GM23338 (cell line): Measurements from ENCODE around the gene TTC27. TPM values are rescaled to one million over a fixed set of nuclear protein-coding genes. Genes with fewer than 3 reads are reported as not detected.
"Not testable (repeated sequence)": the region's sequence is repeated elsewhere in the genome, so short reads cannot be mapped to it uniquely, and the experiment has no call there.

Experiments used
- ATAC-seq: fragments of 200-7000 bp; cut with Tn5 transposase; 3 replicates; pipeline ENCODE4 v1.9.1; 2020
- DNase-seq: peaks from one replicate; pipeline ENCODE4 v3.0.0-alpha.2; 2015; ENCODE audit warnings: low spot score
- H2AFZ ChIP-seq: fragments of 200-600 bp; sonication (generic); 2 replicates; pipeline ENCODE4 v1.8.0; 2016; ENCODE audit warnings: antibody characterized with exemption, mild to moderate bottlenecking, moderate library complexity
- H3F3A ChIP-seq: fragments of 200-600 bp; sonication (generic); replicated peaks from 2 replicates; pipeline ENCODE4 v1.8.0; 2017; ENCODE audit warnings: antibody characterized with exemption, mixed run types, low read depth
- H3K27ac ChIP-seq: fragments of 200-600 bp; sonication (generic); 2 replicates; pipeline ENCODE4 v1.6.1; 2016; ENCODE audit warnings: low read depth
- H3K27me3 ChIP-seq: fragments of 200-600 bp; sonication (generic); 2 replicates; pipeline ENCODE4 v1.8.0; 2016; ENCODE audit warnings: mild to moderate bottlenecking, mixed run types, moderate library complexity; ENCODE audit not compliant: insufficient read depth
- H3K36me3 ChIP-seq: fragments of 200-600 bp; sonication (generic); 2 replicates; pipeline ENCODE4 v1.8.0; 2016; ENCODE audit warnings: mild to moderate bottlenecking; ENCODE audit not compliant: insufficient read depth
- H3K4me1 ChIP-seq: fragments of 200-600 bp; sonication (generic); 2 replicates; pipeline ENCODE4 v1.8.0; 2016; ENCODE audit warnings: mild to moderate bottlenecking, moderate library complexity; ENCODE audit not compliant: insufficient read depth
- H3K4me2 ChIP-seq: fragments of 200-600 bp; sonication (generic); 2 replicates; pipeline ENCODE4 v1.7.1; 2017; ENCODE audit warnings: mixed run types
- H3K4me3 ChIP-seq: fragments of 200-600 bp; sonication (generic); 2 replicates; pipeline ENCODE4 v1.6.1; 2016; ENCODE audit warnings: mixed run types
- H3K79me2 ChIP-seq: fragments of 200-600 bp; sonication (generic); replicated peaks from 2 replicates; pipeline ENCODE4 v1.8.0; 2017; ENCODE audit warnings: mild to moderate bottlenecking; ENCODE audit not compliant: insufficient read depth
- H3K9me2 ChIP-seq: fragments of 200-600 bp; sonication (generic); 2 replicates; pipeline ENCODE4 v1.8.0; 2017; ENCODE audit not compliant: insufficient read depth
- H4K20me1 ChIP-seq: fragments of 200-600 bp; sonication (generic); replicated peaks from 2 replicates; pipeline ENCODE4 v1.8.0; 2017; ENCODE audit warnings: mild to moderate bottlenecking; ENCODE audit not compliant: insufficient read depth
- H3K27ac Mint-ChIP-seq: 2 replicates; pipeline ENCODE4 v1.8.0; 2020; ENCODE audit warnings: inconsistent platforms, mild to moderate bottlenecking, moderate library complexity, mixed read lengths
- H3K27me3 Mint-ChIP-seq: 3 replicates; pipeline ENCODE4 v1.8.0; 2022; ENCODE audit warnings: low read depth, mild to moderate bottlenecking, moderate library complexity, mixed read lengths, inconsistent platforms; ENCODE audit not compliant: insufficient read depth, poor library complexity
- H3K36me3 Mint-ChIP-seq: 3 replicates; pipeline ENCODE4 v1.8.0; 2021; ENCODE audit warnings: low read depth, mild to moderate bottlenecking, inconsistent platforms, moderate library complexity, mixed read lengths
- H3K4me1 Mint-ChIP-seq: 3 replicates; pipeline ENCODE4 v1.8.0; 2020; ENCODE audit warnings: mild to moderate bottlenecking, inconsistent platforms, mixed read lengths
- H3K4me3 Mint-ChIP-seq: 3 replicates; pipeline ENCODE4 v1.8.0; 2021; ENCODE audit warnings: moderate library complexity, mild to moderate bottlenecking, inconsistent platforms, mixed read lengths
- H3K9me3 Mint-ChIP-seq: 3 replicates; pipeline ENCODE4 v1.8.0; 2020; ENCODE audit warnings: moderate library complexity, mild to moderate bottlenecking, inconsistent platforms, mixed read lengths
- EZH2phosphoT487 ChIP-seq: fragments of 200-600 bp; sonication (generic); IDR thresholded peaks from one replicate; pipeline ENCODE4 v1.8.1; 2018; ENCODE audit warnings: antibody characterized with exemption; ENCODE audit not compliant: unreplicated experiment
- JUNB ChIP-seq: IDR thresholded peaks from one replicate; pipeline ENCODE4 v1.6.1; 2016; ENCODE audit warnings: antibody characterized with exemption; ENCODE audit not compliant: unreplicated experiment
- NANOG ChIP-seq: IDR thresholded peaks from 2 replicates; pipeline ENCODE4 v1.6.1; 2016; ENCODE audit warnings: antibody characterized with exemption, borderline replicate concordance
- STAT1 ChIP-seq: IDR thresholded peaks from one replicate; pipeline ENCODE4 v1.6.1; 2016; ENCODE audit warnings: antibody characterized with exemption; ENCODE audit not compliant: unreplicated experiment
- ZNF462 ChIP-seq: fragments of 250-450 bp; sonication (Bioruptor Pico); IDR thresholded peaks from 2 replicates; pipeline ENCODE4 v1.5.0; 2020; ENCODE audit warnings: mild to moderate bottlenecking, moderate library complexity
- polyA plus RNA-seq: library from polyadenylated mRNA; unstranded; fragments of >200 nt; fragmentation: Nextera tagmentation; extraction: Ambion mirVana; gene quantifications from 2 replicates; pipeline ENCODE4 v1.2.1, GENCODE V29; 2016
- total RNA-seq: library from RNA; depleted of rRNA; stranded (reverse); fragments of >200 nt; shearing (Covaris generic); gene quantifications from 2 replicates; pipeline ENCODE4 v1.2.3, GENCODE V29; 2014
- TF ChIP-seq, protein P1 (sequence below): IDR thresholded peaks from one replicate; pipeline ENCODE4 v1.6.1; 2018; ENCODE audit warnings: antibody characterized with exemption; ENCODE audit not compliant: unreplicated experiment

TTC27 gene
- total and polyA plus RNA-seq, 2 experiments from 2014 or later: 11.8 to 41.3 TPM

DNA sequence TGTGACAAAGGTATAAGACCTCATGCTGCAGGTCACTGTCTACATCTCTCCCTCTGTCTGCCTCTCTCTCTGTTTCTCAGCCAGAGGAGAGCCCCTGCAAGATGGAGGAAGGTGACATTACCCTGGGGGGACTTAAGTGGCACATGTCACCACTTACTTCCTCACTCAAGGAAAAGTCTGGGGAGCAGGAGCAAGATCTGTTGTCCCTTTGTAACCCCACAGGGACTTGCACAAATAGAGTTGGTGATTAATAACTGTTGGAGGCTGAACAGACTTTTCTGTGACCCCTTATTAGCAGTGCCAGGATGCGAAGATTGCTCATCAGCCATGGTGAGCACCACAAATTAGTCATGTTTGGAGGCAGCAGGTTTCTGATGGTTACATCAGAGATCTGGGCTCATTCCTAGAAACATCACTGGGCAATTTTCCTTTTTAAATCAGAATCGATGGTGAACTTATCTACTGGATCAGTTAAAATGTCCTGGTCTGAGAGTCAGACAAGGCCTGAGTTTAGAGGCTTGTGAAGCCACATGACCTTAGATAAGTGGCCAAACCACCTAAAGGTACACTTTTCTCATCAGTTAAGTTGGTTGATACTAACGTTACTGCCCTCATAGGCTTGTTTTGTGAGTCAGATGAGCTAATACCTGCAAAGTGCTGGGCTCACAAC is 237.7 kb downstream of the TTC27 start:
- Histone ChIP-seq H3F3A (no peaks in the 10 kb centered on the region), H2AFZ (no peak overlapping the region), H3K36me3 (no peaks in the 10 kb centered on the region), H3K4me1 (no peaks in the 10 kb centered on the region), H3K4me2 (no peak overlapping the region), H3K4me3 (no peak overlapping the region), H3K27me3 (no peaks in the 10 kb centered on the region), H3K27ac (no peak overlapping the region), H3K9me2 (no peaks in the 10 kb centered on the region), H4K20me1 (no peaks in the 10 kb centered on the region), H3K79me2 (no peaks in the 10 kb centered on the region)
- TF ChIP-seq JUNB (no peak), ZNF462 (CRISPR knock-in tag) (no peak), NANOG (no peak), STAT1 (no peak), EZH2phosphoT487 (no peak)
- TF ChIP-seq, protein P1, sequence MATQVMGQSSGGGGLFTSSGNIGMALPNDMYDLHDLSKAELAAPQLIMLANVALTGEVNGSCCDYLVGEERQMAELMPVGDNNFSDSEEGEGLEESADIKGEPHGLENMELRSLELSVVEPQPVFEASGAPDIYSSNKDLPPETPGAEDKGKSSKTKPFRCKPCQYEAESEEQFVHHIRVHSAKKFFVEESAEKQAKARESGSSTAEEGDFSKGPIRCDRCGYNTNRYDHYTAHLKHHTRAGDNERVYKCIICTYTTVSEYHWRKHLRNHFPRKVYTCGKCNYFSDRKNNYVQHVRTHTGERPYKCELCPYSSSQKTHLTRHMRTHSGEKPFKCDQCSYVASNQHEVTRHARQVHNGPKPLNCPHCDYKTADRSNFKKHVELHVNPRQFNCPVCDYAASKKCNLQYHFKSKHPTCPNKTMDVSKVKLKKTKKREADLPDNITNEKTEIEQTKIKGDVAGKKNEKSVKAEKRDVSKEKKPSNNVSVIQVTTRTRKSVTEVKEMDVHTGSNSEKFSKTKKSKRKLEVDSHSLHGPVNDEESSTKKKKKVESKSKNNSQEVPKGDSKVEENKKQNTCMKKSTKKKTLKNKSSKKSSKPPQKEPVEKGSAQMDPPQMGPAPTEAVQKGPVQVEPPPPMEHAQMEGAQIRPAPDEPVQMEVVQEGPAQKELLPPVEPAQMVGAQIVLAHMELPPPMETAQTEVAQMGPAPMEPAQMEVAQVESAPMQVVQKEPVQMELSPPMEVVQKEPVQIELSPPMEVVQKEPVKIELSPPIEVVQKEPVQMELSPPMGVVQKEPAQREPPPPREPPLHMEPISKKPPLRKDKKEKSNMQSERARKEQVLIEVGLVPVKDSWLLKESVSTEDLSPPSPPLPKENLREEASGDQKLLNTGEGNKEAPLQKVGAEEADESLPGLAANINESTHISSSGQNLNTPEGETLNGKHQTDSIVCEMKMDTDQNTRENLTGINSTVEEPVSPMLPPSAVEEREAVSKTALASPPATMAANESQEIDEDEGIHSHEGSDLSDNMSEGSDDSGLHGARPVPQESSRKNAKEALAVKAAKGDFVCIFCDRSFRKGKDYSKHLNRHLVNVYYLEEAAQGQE: no peak
- H3K4me1 Mint-ChIP-seq: no peaks in the 10 kb centered on the region
- no peak overlapping the region for H3K4me3 Mint-ChIP-seq
- H3K36me3 Mint-ChIP-seq: peaks cover 2% of the 10 kb centered on the region; the same call in 2 of the 3 replicates
- H3K27me3 Mint-ChIP-seq: peaks cover 2% of the 10 kb centered on the region
- H3K27ac Mint-ChIP-seq: no peak overlapping the region
- DNase-seq: no peak
- peaks cover 5% of the 10 kb centered on the region; the same call in 2 of the 3 replicates for H3K9me3 Mint-ChIP-seq
- ATAC-seq: no peak

DNA sequence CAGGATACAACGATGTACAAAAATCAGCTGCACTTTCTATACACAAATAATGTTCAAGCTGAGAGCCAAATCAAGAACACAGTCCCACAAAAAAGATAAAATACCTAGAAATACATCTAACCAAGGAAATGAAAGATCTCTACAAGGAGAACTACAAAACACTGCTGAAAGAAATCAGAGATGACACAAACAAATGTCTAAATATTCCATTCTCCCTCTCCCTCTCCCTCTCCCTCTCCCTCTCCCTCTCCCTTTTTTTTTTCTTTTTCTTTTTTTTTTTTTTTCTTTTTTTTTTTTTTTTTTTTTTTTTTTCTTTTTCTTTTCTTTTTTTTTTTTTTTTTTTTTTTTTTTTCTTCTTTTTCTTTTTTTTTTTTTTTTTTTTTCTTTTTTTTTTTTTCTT is 238.6 kb downstream of the TTC27 start:
- H3K4me3 Mint-ChIP-seq, H3K27me3 ChIP-seq, H3K27ac ChIP-seq, H3K27me3 Mint-ChIP-seq, H3F3A ChIP-seq, H4K20me1 ChIP-seq, H3K4me3 ChIP-seq, H3K9me2 ChIP-seq, H3K4me1 ChIP-seq, H3K4me1 Mint-ChIP-seq, H3K4me2 ChIP-seq, H3K79me2 ChIP-seq, ATAC-seq, H2AFZ ChIP-seq, H3K27ac Mint-ChIP-seq, H3K36me3 ChIP-seq, H3K36me3 Mint-ChIP-seq, DNase-seq, H3K9me3 Mint-ChIP-seq: not testable (repeated sequence)
